Kidney (tissue), 22 donors: Measurements from ENCODE around the gene SNRPB2. TPM values are rescaled to one million over a fixed set of nuclear protein-coding genes. Genes with fewer than 3 reads are reported as not detected.

Source experiments
- DNase-seq, 5 donors: peaks; one replicate each; pipeline ENCODE4 v3.0.0-alpha.2; 2013 to 2020
- FAIRE-seq: peaks from 2 replicates; lab custom pipeline; 2012; peaks lifted over from hg19 to GRCh38; lab: Jason Lieb, UNC
- H3K27ac ChIP-seq, 2 donors: one replicate each; pipeline ENCODE4 v1.7.0; 2013; ENCODE audit warnings: low read depth in 2 of 2, low read length in 2 of 2, inconsistent platforms in 1 of 2
- H3K27me3 ChIP-seq: one replicate; pipeline ENCODE4 v1.7.1; 2013; ENCODE audit warnings: low read length, inconsistent platforms; ENCODE audit not compliant: control insufficient read depth, insufficient read depth
- H3K36me3 ChIP-seq, 3 donors: one replicate each; pipeline versions ENCODE4 v1.7.0 to v1.7.1; 2013; ENCODE audit warnings: low read length in 3 of 3, control low read depth in 1 of 3, inconsistent platforms in 1 of 3; ENCODE audit not compliant: insufficient read depth in 3 of 3, control insufficient read depth in 2 of 3
- H3K4me1 ChIP-seq, 3 donors: one replicate each; pipeline versions ENCODE4 v1.7.0 to v1.7.1; 2013; ENCODE audit warnings: low read length in 3 of 3, inconsistent platforms in 1 of 3, low read depth in 1 of 3; ENCODE audit not compliant: control insufficient read depth in 2 of 3, insufficient read depth in 2 of 3
- H3K4me3 ChIP-seq, 3 donors: one replicate each; pipeline versions ENCODE4 v1.7.0 to v1.8.1; 2013; ENCODE audit warnings: low read length in 3 of 3, control low read depth in 1 of 3, inconsistent platforms in 1 of 3
- H3K9ac ChIP-seq, 3 donors: one replicate each; pipeline versions ENCODE4 v1.7.0 to v1.7.1; 2013; ENCODE audit warnings: low read length in 3 of 3, control low read depth in 1 of 3, inconsistent platforms in 1 of 3
- H3K9me3 ChIP-seq, 3 donors: one replicate each; pipeline versions ENCODE4 v1.7.0 to v1.7.1; 2013; ENCODE audit warnings: low read length in 3 of 3, control low read depth in 1 of 3, inconsistent platforms in 1 of 3; ENCODE audit not compliant: control insufficient read depth in 2 of 3, insufficient read depth in 1 of 3
- CTCF ChIP-seq: IDR thresholded peaks from 3 replicates; pipeline ENCODE4 v1.5.1; 2012; ENCODE audit warnings: mild to moderate bottlenecking, moderate library complexity, borderline replicate concordance; ENCODE audit not compliant: insufficient read depth; ENCODE audit errors: extremely low read depth
- intact Hi-C: fragments of 100-400 bp; cut with DNase I; formaldehyde crosslinking; loops from one replicate; pipeline ENCODE4 v1.11.1; 2022
- long read RNA-seq, 10 donors: library from polyadenylated mRNA in 1 of 10; unstranded in 1 of 10; transcript quantifications; one replicate each; pipeline ENCODE4 v2.0.0 and lab custom pipeline, GENCODE V29; 2021 to 2026
- polyA plus RNA-seq: library from polyadenylated mRNA; stranded (reverse); fragments of 350-450 nt; fragmentation: Illumina TruSeq; extraction: RNeasy Lipid Tissue Mini Kit (QIAGEN cat#74804); gene quantifications from one replicate; pipeline ENCODE4 v1.2.3, GENCODE V29; 2014; ENCODE audit warnings: low read depth, low replicate concordance; ENCODE audit not compliant: insufficient read depth
- total RNA-seq: library from RNA; stranded (reverse); fragmentation: NEBNext Ultra II Directional; extraction: Animal tissue kit (Norgen Biotek cat#: 25700); gene quantifications from one replicate; pipeline ENCODE4 v1.2.1, GENCODE V29; 2021
- donor health status: control.
- donor health status: control.
- donor health status: control.
- donor health status: control.
- donor health status: control.
- donor health status: DM: yes; HTN: yes; CAD: no.
- donor health status: Normal renal cell carcinoma (clear cell type).

SNRPB2 gene
- total RNA-seq (43.6 TPM), polyA plus RNA-seq (77.8 TPM)
- long read RNA-seq, donor 1, transcript SNRPB2-201 (7 exons, 2,452 nt), result major isoform, 13 of 81 reads
- long read RNA-seq, donor 1, transcript SNRPB2-202 (7 exons, 1,588 nt), result minor isoform, 10 of 81 reads
- long read RNA-seq, donor 1, partial matches to known transcripts, result 55 of 81 reads
- long read RNA-seq, donor 1, other reads (novel, unspliced or antisense), result 0 of 81 reads
- long read RNA-seq, donor 2, transcript SNRPB2-201 (7 exons, 2,452 nt), result major isoform, 24 of 101 reads
- long read RNA-seq, donor 2, transcript SNRPB2-202 (7 exons, 1,588 nt), result minor isoform, 8 of 101 reads
- long read RNA-seq, donor 2, partial matches to known transcripts, result 66 of 101 reads
- long read RNA-seq, donor 2, other reads (novel, unspliced or antisense), result 0 of 101 reads
- long read RNA-seq, donor 3, transcript SNRPB2-201 (7 exons, 2,452 nt), result minor isoform, 17 of 139 reads
- long read RNA-seq, donor 3, transcript SNRPB2-202 (7 exons, 1,588 nt), result major isoform, 25 of 139 reads
- long read RNA-seq, donor 3, partial matches to known transcripts, result 93 of 139 reads
- long read RNA-seq, donor 3, other reads (novel, unspliced or antisense), result 0 of 139 reads
- long read RNA-seq, donor 4, transcript SNRPB2-201 (7 exons, 2,452 nt), result major isoform, 20 of 50 reads
- long read RNA-seq, donor 4, transcript SNRPB2-202 (7 exons, 1,588 nt), result minor isoform, 14 of 50 reads
- long read RNA-seq, donor 4, partial matches to known transcripts, result 16 of 50 reads
- long read RNA-seq, donor 4, other reads (novel, unspliced or antisense), result 0 of 50 reads
- long read RNA-seq, donor 5, partial matches to known transcripts, result 0 of 5 reads
- long read RNA-seq, donor 5, other reads (novel, unspliced or antisense), result 0 of 5 reads
- long read RNA-seq, donor 6, transcript SNRPB2-203 (3 exons, 540 nt), result minor isoform, 9 of 262 reads
- long read RNA-seq, donor 6, transcript SNRPB2-201 (7 exons, 2,452 nt), result major isoform, 51 of 262 reads
- long read RNA-seq, donor 6, transcript SNRPB2-202 (7 exons, 1,588 nt), result minor isoform, 27 of 262 reads
- long read RNA-seq, donor 6, partial matches to known transcripts, result 175 of 262 reads
- long read RNA-seq, donor 6, other reads (novel, unspliced or antisense), result 0 of 262 reads
- long read RNA-seq, donor 7, transcript SNRPB2-202 (7 exons, 1,588 nt), result major isoform, 8 of 34 reads
- long read RNA-seq, donor 7, partial matches to known transcripts, result 22 of 34 reads
- long read RNA-seq, donor 7, other reads (novel, unspliced or antisense), result 0 of 34 reads
- long read RNA-seq, donor 8, transcript SNRPB2-202 (7 exons, 1,588 nt), result minor isoform, 12 of 76 reads
- long read RNA-seq, donor 8, transcript SNRPB2-201 (7 exons, 2,452 nt), result major isoform, 16 of 76 reads
- long read RNA-seq, donor 8, partial matches to known transcripts, result 45 of 76 reads
- long read RNA-seq, donor 8, other reads (novel, unspliced or antisense), result 0 of 76 reads
- long read RNA-seq, donor 9, transcript SNRPB2-202 (7 exons, 1,588 nt), result major isoform, 7 of 30 reads
- long read RNA-seq, donor 9, partial matches to known transcripts, result 18 of 30 reads
- long read RNA-seq, donor 9, other reads (novel, unspliced or antisense), result 0 of 30 reads
- long read RNA-seq, donor 10, transcript SNRPB2-203 (3 exons, 540 nt), result minor isoform, 5 of 93 reads
- long read RNA-seq, donor 10, transcript SNRPB2-202 (7 exons, 1,588 nt), result major isoform, 15 of 93 reads
- long read RNA-seq, donor 10, transcript SNRPB2-201 (7 exons, 2,452 nt), result minor isoform, 10 of 93 reads
- long read RNA-seq, donor 10, partial matches to known transcripts, result 63 of 93 reads
- long read RNA-seq, donor 10, other reads (novel, unspliced or antisense), result 0 of 93 reads

GRCh38 chr20:16729565-16730460, at the start of gene SNRPB2:
SNRPB2 (plus strand) TSS chr20:16730026; CDS start chr20:16731703, 1,677 bp downstream.
- Histone ChIP-seq H3K9ac (peak within 1 kb of the TSS; percentile 82 to 97 (median 93)), H3K27me3 (no peaks in the 10 kb centered on the region), H3K4me1 (peaks cover 0 to 24% (median 15%) of the 10 kb centered on the region in 3 donors), H3K4me3 (peak within 1 kb of the TSS; percentile 96 to 98 (median 97)), H3K36me3 (peaks cover 2 to 13% (median 9%) of the 10 kb centered on the region in 3 donors), H3K9me3 (no peaks in the 10 kb centered on the region), H3K27ac (peak within 1 kb of the TSS; percentile 50 to 79)
- DNase-seq (peak; percentile 95 to 98 (median 97)), FAIRE-seq (no peak)
- intact Hi-C loops, result no loop called here
- TF ChIP-seq CTCF, result no peak

- H3K9ac ChIP-seq, result no peak overlapping the region
- DNase-seq (no peak), FAIRE-seq (no peak)
- no peak overlapping the region for H3K4me3 ChIP-seq
- H3K4me1 ChIP-seq, result no peaks in the 10 kb centered on the region
- TF ChIP-seq CTCF, result no peak
- intact Hi-C loops, result no loop called here
- H3K36me3 ChIP-seq, result no peaks in the 10 kb centered on the region
- no peaks in the 10 kb centered on the region for H3K27me3 ChIP-seq
- no peak overlapping the region for H3K27ac ChIP-seq
- no peaks in the 10 kb centered on the region for H3K9me3 ChIP-seq
These were observed 45.4 kb upstream of the SNRPB2 start for GRCh38 chr20:16684416-16684815.
